Measurements from ENCODE around the gene C1QTNF12.

- TF ChIP-seq CREB1 (CRISPR knock-in tag; IDR thresholded peaks at IDR 0.05; ENCODE audit: low read depth): no peak
- TF ChIP-seq EZH2 (IDR thresholded peaks at IDR 0.05; ENCODE audit: low read depth, unreplicated experiment): no peak
- no peak for TF ChIP-seq CTCF (conservative IDR thresholded peaks at IDR 0.05; ENCODE audit: low read depth in 2 of 2)
- no peak for TF ChIP-seq POLR2AphosphoS5 (IDR thresholded peaks at IDR 0.05; ENCODE audit: low read depth)
- no peak for TF ChIP-seq ZNF331 (CRISPR knock-in tag; IDR thresholded peaks at IDR 0.05; ENCODE audit: low read depth)
- TF ChIP-seq, protein P1, sequence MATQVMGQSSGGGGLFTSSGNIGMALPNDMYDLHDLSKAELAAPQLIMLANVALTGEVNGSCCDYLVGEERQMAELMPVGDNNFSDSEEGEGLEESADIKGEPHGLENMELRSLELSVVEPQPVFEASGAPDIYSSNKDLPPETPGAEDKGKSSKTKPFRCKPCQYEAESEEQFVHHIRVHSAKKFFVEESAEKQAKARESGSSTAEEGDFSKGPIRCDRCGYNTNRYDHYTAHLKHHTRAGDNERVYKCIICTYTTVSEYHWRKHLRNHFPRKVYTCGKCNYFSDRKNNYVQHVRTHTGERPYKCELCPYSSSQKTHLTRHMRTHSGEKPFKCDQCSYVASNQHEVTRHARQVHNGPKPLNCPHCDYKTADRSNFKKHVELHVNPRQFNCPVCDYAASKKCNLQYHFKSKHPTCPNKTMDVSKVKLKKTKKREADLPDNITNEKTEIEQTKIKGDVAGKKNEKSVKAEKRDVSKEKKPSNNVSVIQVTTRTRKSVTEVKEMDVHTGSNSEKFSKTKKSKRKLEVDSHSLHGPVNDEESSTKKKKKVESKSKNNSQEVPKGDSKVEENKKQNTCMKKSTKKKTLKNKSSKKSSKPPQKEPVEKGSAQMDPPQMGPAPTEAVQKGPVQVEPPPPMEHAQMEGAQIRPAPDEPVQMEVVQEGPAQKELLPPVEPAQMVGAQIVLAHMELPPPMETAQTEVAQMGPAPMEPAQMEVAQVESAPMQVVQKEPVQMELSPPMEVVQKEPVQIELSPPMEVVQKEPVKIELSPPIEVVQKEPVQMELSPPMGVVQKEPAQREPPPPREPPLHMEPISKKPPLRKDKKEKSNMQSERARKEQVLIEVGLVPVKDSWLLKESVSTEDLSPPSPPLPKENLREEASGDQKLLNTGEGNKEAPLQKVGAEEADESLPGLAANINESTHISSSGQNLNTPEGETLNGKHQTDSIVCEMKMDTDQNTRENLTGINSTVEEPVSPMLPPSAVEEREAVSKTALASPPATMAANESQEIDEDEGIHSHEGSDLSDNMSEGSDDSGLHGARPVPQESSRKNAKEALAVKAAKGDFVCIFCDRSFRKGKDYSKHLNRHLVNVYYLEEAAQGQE (IDR thresholded peaks at IDR 0.05; ENCODE audit: unreplicated experiment): no peak
- no peak for TF ChIP-seq EZH2phosphoT487 (IDR thresholded peaks at IDR 0.05; ENCODE audit: unreplicated experiment)
These were observed 44.6 kb upstream of the C1QTNF12 start for GRCh38 chr1:1291023-1291528.
